ENCODE measurements around the gene ABI3BP. TPM values are rescaled to one million over a fixed set of nuclear protein-coding genes. Genes with fewer than 3 reads are reported as not detected.

ABI3BP gene
- total and polyA plus RNA-seq, 2 donors (not counting 1 experiment from before 2014, with no cell fraction given) = 4.8 to 62.9 TPM

DNA sequence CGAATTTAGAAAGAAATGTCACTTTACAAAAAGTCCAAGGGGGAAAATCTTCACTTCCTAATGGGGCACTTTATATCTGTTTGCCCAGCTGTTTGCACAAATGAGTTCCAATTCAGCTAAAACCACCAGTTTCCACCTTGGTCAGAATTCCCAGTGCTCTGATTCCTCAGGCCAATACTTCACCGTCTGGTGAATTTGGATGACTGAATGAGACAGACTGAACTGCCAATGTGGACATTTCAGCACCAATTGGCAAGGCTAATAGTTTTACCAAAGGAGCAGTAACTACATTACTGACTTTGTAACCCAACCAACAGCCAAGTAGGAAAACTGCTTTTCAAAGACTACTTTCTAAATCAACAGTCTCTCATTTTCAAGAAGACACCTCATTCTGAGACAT, 51.8 kb downstream of the ABI3BP start:
- Histone ChIP-seq H3K9ac (ENCODE audit: insufficient read depth, low read length) (no peak overlapping the region), H4K20me1 (ENCODE audit: control insufficient read depth, extremely low read depth, insufficient read depth, low read length) (no peaks in the 10 kb centered on the region), H3K4me3 (replicated peaks in 1 of 4; ENCODE audit: control extremely low read depth in 1 of 4, insufficient read depth in 1 of 4, low read depth in 3 of 4, low read length in 4 of 4) (no peak overlapping the region), H3K36me3 (ENCODE audit: control insufficient read depth, insufficient read depth, low read length) (no peaks in the 10 kb centered on the region), H3K27ac (ENCODE audit: insufficient read depth, low read length) (no peak overlapping the region), H2AFZ (ENCODE audit: low read length) (no peak overlapping the region), H3K79me2 (ENCODE audit: control insufficient read depth, insufficient read depth, low read length) (no peaks in the 10 kb centered on the region), H3K9me3 (ENCODE audit: control insufficient read depth, insufficient read depth, low read depth, low read length) (no peaks in the 10 kb centered on the region), H3K4me1 (ENCODE audit: control insufficient read depth, extremely low read depth, insufficient read depth, low read length) (no peaks in the 10 kb centered on the region), H3K4me2 (ENCODE audit: extremely low read depth, insufficient read depth, low read length) (no peak overlapping the region), H3K27me3 (ENCODE audit: control insufficient read depth, insufficient read depth, low read length) (no peaks in the 10 kb centered on the region)
- TF ChIP-seq EZH2 (IDR thresholded peaks at IDR 0.05; ENCODE audit: low read length, missing control alignments) (no peak), CTCF (conservative IDR thresholded peaks at IDR 0.05 in 1 of 2, IDR thresholded peaks at IDR 0.05 in 1 of 2; ENCODE audit: low read depth in 1 of 2, low read length in 2 of 2) (no peak)
- no peak for DNase-seq (ENCODE audit: low read depth in 2 of 2)

GRCh38 chr3:100941041-100941440, 52.2 kb downstream of the ABI3BP start:
- Histone ChIP-seq H3K4me1 (ENCODE audit: control insufficient read depth, extremely low read depth, insufficient read depth, low read length) (no peaks in the 10 kb centered on the region), H3K27ac (ENCODE audit: insufficient read depth, low read length) (no peak overlapping the region), H3K9ac (ENCODE audit: insufficient read depth, low read length) (no peak overlapping the region), H3K4me2 (ENCODE audit: extremely low read depth, insufficient read depth, low read length) (no peak overlapping the region), H3K4me3 (replicated peaks in 1 of 4; ENCODE audit: control extremely low read depth in 1 of 4, insufficient read depth in 1 of 4, low read depth in 3 of 4, low read length in 4 of 4) (no peak overlapping the region), H4K20me1 (ENCODE audit: control insufficient read depth, extremely low read depth, insufficient read depth, low read length) (no peaks in the 10 kb centered on the region), H2AFZ (ENCODE audit: low read length) (no peak overlapping the region), H3K79me2 (ENCODE audit: control insufficient read depth, insufficient read depth, low read length) (no peaks in the 10 kb centered on the region), H3K36me3 (ENCODE audit: control insufficient read depth, insufficient read depth, low read length) (no peaks in the 10 kb centered on the region), H3K9me3 (ENCODE audit: control insufficient read depth, insufficient read depth, low read depth, low read length) (no peaks in the 10 kb centered on the region), H3K27me3 (ENCODE audit: control insufficient read depth, insufficient read depth, low read length) (no peaks in the 10 kb centered on the region)
- no peak for TF ChIP-seq EZH2 (IDR thresholded peaks at IDR 0.05; ENCODE audit: low read length, missing control alignments)
- no peak for TF ChIP-seq CTCF (conservative IDR thresholded peaks at IDR 0.05 in 1 of 2, IDR thresholded peaks at IDR 0.05 in 1 of 2; ENCODE audit: low read depth in 1 of 2, low read length in 2 of 2)
- DNase-seq (ENCODE audit: low read depth in 2 of 2) = no peak

- no peak for TF ChIP-seq EZH2 (IDR thresholded peaks at IDR 0.05; ENCODE audit: low read length, missing control alignments)
- TF ChIP-seq CTCF (conservative IDR thresholded peaks at IDR 0.05 in 1 of 2, IDR thresholded peaks at IDR 0.05 in 1 of 2; ENCODE audit: low read depth in 1 of 2, low read length in 2 of 2) = no peak
- no peak overlapping the region for H2AFZ ChIP-seq (ENCODE audit: low read length)
- H3K4me2 ChIP-seq (ENCODE audit: extremely low read depth, insufficient read depth, low read length) = no peak overlapping the region
- H3K36me3 ChIP-seq (ENCODE audit: control insufficient read depth, insufficient read depth, low read length) = no peaks in the 10 kb centered on the region
- H3K79me2 ChIP-seq (ENCODE audit: control insufficient read depth, insufficient read depth, low read length) = no peaks in the 10 kb centered on the region
- H4K20me1 ChIP-seq (ENCODE audit: control insufficient read depth, extremely low read depth, insufficient read depth, low read length) = no peaks in the 10 kb centered on the region
- H3K4me3 ChIP-seq (replicated peaks in 1 of 4; ENCODE audit: control extremely low read depth in 1 of 4, insufficient read depth in 1 of 4, low read depth in 3 of 4, low read length in 4 of 4) = no peak overlapping the region
- no peak overlapping the region for H3K27ac ChIP-seq (ENCODE audit: insufficient read depth, low read length)
- H3K9me3 ChIP-seq (ENCODE audit: control insufficient read depth, insufficient read depth, low read depth, low read length) = no peaks in the 10 kb centered on the region
- no peak for DNase-seq (ENCODE audit: low read depth in 2 of 2)
- H3K27me3 ChIP-seq (ENCODE audit: control insufficient read depth, insufficient read depth, low read length) = no peaks in the 10 kb centered on the region
- H3K4me1 ChIP-seq (ENCODE audit: control insufficient read depth, extremely low read depth, insufficient read depth, low read length) = no peaks in the 10 kb centered on the region
- no peak overlapping the region for H3K9ac ChIP-seq (ENCODE audit: insufficient read depth, low read length)
These were observed 56.3 kb downstream of the ABI3BP start for GRCh38 chr3:100936931-100937330.

Measured in fibroblast of lung (primary cell).